Measurements from ENCODE around the gene NUP205.

DNA sequence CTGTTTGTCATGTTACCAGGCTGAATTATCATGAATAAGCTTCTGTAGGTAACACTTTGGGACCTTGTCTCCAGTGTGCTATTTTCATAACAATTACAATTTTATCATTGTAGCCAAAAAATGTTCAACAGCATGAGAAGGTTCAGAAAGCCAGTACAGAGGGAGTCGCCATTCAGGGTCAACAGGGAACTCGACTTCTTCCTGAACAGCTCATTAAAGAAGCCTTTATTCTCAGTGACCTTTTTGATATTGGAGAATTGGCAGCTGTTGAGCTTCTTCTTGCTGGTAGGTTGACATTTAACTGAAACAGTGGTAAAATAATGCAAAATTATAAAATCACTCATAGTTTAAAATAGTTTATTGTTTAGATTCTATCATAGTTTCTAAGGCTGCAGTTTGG lies 15.8 kb downstream of the NUP205 start:
- TF ChIP-seq CTCF (conservative IDR thresholded peaks at IDR 0.05; ENCODE audit: low read depth, low read length) (no peak), EZH2 (IDR thresholded peaks at IDR 0.05; ENCODE audit: borderline replicate concordance, low read depth, low read length, poor library complexity, severe bottlenecking) (no peak)
